GM12875 (cell line): ENCODE results near the gene EPB41L5.

Experiments
- H3K4me3 ChIP-seq: one replicate; pipeline ENCODE4 v1.5.1; 2011; ENCODE audit warnings: low read depth, low read length, control low read depth
- TF ChIP-seq, protein P1 (sequence below): IDR thresholded peaks from 2 replicates; pipeline ENCODE4 v1.5.1; 2011; ENCODE audit warnings: low read depth, mild to moderate bottlenecking, control low read depth, inconsistent platforms, low read length, moderate library complexity, borderline replicate concordance; ENCODE audit not compliant: insufficient read depth

EPB41L5 gene

DNA sequence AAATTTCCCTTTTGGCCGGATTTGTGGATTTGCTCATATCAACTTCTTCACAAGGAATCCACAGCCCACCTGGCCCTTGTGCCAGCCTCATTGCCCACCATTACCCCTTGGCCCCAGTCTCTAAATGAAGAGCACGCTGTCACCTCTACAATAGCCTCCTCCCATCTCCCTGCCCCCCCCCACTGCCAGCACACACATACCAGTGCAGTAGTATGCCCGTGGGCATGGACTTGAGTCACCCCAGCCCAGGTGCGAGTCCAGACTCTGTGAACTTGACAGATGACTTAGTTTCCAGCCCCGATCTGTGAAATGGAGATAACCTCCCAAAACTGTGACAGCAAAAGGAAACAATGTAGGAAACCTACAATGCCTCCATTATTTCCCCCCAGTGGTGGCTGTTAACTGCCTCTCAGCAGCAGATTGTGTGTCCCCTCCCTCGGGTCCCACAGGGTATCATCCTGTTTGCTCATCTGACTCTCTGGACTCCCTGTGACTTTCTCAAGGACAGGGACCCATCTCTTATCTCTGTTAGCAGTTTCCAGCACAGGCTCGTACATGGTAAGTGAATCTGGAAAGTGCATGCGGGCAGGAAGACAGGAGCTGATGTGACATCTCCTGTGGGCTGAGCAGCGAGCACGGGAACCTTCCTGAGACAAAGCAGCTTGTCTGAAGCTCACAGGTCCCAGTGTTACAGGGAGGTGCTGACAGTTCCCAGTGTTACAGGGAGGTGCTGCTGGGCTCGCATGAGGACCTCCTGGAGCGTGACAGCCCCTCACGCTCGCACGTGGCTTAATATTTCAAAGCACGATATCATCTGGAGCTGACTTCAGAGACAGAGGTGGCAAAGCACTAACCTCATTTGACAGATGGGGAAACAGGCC is 214.5 kb downstream of the EPB41L5 start:
- TF ChIP-seq, protein P1, sequence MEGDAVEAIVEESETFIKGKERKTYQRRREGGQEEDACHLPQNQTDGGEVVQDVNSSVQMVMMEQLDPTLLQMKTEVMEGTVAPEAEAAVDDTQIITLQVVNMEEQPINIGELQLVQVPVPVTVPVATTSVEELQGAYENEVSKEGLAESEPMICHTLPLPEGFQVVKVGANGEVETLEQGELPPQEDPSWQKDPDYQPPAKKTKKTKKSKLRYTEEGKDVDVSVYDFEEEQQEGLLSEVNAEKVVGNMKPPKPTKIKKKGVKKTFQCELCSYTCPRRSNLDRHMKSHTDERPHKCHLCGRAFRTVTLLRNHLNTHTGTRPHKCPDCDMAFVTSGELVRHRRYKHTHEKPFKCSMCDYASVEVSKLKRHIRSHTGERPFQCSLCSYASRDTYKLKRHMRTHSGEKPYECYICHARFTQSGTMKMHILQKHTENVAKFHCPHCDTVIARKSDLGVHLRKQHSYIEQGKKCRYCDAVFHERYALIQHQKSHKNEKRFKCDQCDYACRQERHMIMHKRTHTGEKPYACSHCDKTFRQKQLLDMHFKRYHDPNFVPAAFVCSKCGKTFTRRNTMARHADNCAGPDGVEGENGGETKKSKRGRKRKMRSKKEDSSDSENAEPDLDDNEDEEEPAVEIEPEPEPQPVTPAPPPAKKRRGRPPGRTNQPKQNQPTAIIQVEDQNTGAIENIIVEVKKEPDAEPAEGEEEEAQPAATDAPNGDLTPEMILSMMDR: no peak

DNA sequence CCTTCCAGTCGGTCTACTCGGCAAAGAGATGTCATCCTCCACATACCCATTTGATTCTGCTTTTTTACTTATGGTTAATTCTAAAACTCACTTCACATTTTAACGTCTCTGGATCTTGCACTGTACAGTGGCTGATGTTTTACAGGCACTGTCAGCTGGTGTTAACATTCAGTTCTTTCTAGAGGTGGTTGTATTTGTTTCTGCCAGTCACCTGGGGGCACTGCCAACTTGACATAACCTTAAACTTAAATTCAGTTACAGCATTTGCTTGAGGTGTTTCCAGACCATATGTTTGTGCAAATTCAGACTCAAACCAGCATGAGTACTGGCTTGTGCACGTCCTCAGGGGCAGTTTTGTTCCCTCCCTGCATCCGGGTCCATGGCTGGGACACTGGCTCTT is 215.6 kb downstream of the EPB41L5 start:
- H3K4me3 ChIP-seq: no peak overlapping the region
- TF ChIP-seq, protein P1: no peak

More for the DNA sequence above, 214.5 kb downstream of the EPB41L5 start:
- no peak overlapping the region for H3K4me3 ChIP-seq
